ENCODE measurements around the gene FOXA2.

The FOXA2 gene

GRCh38 chr20:22583773-22584521, 425 bp downstream of the FOXA2 start:
- DNase-seq, result no peak

DNA sequence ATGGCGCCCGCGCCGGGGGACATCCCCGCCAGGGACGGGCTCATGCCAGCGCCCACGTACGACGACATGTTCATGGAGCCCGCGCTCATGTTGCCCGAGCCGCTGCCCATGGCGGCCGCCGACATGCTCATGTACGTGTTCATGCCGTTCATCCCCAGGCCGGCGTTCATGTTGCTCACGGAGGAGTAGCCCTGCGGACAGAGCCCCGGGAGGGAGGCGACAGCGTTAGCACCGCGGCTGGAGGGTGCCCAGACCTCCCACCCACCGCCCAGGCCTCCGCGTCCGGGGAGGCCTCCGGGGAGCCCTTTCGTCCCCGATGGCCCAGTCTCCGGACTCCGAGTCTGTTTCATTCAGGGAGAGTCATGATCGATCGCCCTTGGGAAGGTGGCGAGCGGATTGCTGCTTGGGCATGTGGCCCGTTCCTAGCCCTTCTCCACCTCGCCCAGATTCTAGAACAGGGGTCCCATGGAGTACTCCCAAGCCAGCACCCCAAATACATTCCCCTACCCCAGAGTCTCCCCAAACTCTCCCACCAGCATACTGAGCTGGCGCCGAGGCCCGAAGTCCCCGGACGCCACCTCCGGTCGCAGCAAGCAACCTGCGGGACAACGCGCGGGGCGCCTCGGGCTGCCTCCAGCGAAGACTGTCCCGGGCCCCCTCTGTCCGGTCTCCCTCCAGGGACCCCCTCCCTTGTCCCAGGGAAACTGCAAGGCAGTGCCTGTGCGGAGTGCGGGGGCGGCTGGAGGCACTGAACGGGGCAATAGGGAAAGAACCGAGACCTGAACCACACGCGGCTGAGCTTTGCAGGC, 1.2 kb downstream of the FOXA2 start:
- DNase-seq, result no peak

DNA sequence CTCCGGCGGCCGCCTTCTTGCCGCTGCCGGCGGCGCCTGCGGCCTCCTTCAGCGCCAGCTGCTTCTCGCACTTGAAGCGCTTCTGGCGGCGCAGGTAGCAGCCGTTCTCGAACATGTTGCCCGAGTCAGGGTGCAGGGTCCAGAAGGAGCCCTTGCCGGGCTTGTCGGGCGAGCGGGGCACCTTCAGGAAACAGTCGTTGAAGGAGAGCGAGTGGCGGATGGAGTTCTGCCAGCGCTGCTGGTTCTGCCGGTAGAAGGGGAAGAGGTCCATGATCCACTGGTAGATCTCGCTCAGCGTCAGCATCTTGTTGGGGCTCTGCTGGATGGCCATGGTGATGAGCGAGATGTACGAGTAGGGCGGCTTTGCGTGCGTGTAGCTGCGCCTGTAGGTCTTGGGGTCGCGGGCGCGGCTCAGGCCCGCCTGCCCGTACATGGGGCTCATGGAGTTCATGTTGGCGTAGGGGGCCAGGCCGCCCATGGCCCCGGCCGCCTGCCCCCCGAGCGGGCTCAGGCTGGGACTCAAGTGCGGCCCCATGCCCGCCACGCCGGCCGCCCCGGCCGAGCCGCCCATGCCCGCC, 1.9 kb downstream of the FOXA2 start:
- no peak for DNase-seq

- DNase-seq, result no peak
Observed at GRCh38 chr20:22581437-22582385, 2.7 kb downstream of the FOXA2 start.

GRCh38 chr20:22579711-22580697, 4.4 kb downstream of the FOXA2 start:
- no peak for DNase-seq

DNA sequence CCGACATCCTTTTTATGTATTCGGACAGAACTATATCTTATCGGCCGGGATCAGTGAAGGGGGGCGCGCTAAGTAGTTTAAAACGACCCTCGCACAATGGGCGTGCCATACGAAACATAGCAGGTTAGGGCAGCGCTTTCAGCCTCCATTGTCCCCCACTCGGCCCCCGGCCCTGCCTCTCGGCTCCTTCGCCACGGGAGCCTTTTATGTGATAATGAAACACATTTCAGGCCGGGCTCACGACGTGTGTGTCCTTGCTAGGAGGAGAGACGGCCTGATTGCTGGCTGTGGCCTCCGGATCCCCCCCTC, 5.3 kb downstream of the FOXA2 start:
- no peak for DNase-seq

GRCh38 chr20:22578221-22579118, 5.9 kb downstream of the FOXA2 start:
- DNase-seq, result no peak

DNA sequence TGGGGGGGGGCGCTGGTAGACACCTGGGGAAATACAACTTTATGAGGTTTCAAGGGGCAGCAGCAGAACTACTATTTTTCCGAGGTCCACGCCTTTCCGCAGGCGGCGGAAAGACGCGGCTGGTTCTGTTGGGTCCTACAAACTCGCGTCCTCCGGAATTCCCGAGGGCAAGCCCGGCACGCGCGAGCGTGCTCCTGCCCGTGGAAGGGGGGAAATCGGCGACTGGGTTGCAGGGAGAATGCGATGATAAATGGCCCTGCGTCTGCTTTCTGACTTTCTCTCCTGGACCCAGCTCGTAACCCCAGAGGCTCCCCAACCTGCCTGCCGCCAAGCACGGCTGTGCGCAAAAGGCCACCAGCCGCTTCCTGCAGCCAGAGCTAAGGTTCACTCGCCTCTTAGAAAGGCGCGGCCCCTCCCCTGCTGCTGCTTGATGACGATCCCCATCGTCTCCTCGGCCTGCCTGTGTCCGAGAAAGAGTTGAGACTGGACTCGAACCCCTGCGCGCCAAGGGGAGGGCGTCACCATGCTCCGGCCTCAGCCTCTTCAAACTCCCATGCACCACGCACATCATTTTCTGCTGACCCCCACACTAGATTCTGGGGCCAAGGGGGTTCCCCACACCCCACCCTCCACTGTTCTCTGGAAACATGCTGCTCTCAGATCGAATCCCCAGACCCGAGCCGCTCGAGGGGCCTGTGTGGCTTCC, 6.7 kb downstream of the FOXA2 start:
- no peak for DNase-seq

- DNase-seq, result no peak
Observed at GRCh38 chr20:22576733-22577514, 7.4 kb downstream of the FOXA2 start.

DNA sequence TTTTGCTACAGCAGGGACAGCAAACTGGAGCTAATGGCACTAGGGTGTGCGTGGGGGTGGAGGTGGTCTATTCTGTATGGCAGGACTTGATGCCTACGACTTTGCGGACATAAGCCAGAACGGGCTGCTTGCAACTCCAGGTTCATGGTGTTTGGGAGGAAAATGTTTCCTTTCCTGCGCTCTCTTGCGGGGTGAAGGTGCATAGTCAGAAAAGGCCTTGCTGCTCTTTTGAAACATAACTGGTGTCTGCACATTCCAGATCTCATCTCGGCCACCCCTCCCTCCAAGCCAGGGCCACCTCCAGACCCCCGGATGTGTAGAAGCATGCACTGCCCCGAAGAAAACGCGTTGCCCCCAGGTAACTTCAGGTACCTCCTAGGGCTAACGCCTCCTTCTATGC, 8.1 kb downstream of the FOXA2 start:
- DNase-seq, result no peak

GRCh38 chr20:22575737-22576136, 8.6 kb downstream of the FOXA2 start:
- DNase-seq, result no peak

DNA sequence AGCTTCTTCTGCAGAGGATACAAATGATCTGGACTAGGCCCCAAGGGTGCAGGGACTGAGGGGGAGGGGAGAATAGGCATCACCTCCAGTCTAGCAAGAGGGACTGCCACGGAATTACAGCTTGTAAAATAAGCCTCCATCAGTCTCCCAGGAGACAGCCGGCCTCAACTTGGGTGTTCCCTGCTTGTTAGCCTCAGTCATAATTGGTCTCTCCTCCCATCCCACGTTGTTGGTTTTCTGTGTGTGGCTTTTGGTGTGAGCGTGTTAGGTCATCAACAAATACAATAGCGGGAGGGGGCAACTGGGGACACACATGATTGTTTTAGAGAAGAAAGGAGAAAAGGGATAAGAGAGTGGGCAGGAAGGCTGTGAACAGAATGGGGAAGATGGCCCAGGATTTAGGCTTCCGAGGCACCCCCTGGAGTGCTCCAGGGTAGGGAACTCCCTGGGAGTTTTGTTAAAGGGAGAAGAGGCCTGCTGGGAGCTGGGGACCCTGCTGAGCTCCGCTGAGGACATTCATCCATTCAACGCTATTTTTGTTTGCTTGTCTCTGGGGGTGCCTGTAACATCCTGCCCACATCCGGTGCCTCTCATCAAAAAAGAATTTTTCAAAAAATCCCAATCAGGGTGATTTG, 9.2 kb downstream of the FOXA2 start:
- no peak for DNase-seq

GRCh38 chr20:22574545-22575086, 9.8 kb downstream of the FOXA2 start:
- DNase-seq, result no peak

GRCh38 chr20:22572491-22572890, 11.9 kb downstream of the FOXA2 start:
- DNase-seq, result no peak

DNA sequence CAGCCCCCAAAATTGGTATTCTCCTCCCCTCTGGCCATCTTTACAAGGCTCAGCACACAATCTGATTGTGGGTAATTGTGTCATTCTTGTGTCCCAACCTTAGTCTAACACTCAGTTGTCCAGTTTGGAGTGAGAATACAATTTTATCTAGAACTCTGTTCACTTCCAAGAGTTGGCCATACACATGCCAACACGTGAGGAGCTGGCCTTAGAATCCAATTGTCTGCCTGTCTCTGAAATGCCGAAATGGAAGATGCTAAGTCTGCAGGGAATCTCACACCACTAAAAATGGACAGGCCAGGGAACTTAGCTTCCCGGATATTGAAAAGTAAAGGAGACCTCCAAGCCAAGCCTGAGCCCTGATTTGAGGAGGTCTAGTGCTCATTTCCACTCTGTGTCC, 12.3 kb downstream of the FOXA2 start:
- DNase-seq, result no peak

DNA sequence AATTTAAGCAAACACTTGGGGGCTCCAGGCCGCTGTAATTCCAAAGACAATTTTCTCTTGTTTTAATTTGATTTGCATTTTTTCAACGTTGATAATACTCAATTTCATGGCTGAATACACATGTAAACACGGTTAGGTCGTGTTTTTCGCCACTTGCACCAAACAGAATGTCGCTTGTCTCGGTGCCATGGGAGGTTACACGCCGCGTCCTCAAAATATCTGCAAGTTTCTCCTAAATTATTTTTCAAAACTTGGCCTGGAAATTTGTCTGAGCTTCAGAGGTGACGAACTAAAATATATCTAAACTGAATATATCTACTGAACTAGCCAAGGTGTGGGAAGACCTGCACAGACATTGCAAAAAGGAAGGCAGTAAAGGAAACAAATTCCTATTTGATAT, 15.0 kb downstream of the FOXA2 start:
- no peak for DNase-seq

DNA sequence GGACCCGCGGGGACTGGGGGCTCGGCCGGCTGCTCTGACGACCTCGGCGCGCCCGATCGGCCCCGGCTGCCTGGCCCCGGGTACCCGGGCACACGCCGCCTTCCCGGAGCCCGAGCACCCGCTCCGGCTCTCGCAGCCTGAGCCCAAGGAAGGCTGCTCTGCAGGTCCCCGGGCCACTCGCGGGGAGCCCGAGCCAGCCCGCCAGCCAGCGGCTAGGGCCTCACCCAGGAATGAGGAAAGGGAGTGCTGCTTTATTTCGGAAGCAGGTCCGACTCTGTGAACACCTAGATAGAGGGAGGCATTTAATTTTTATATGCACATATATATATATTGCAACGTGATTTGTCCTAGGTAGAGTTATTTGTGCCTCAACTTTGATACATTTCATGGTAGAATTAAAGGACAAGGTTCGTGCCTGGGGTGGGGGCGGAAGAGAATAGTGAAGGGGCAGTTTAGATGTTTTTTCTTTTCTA, 15.5 kb downstream of the FOXA2 start:
- DNase-seq, result no peak

Measured in C1 segment of cervical spinal cord (tissue), 14 donors.